Right lobe of liver (tissue), 4 donors: ENCODE measurements around the gene EFCAB14.

Source experiments
- POLR2A ChIP-seq: fragments of 450-650 bp; IDR thresholded peaks from one replicate; pipeline ENCODE4 v1.6.1; 2017; ENCODE audit warnings: antibody characterized with exemption, mild to moderate bottlenecking
- TF ChIP-seq, protein P1 (sequence below), 4 donors: fragments of 200-600 bp in 3 of 4; fragments of 450-650 bp in 1 of 4; IDR thresholded peaks; one replicate each; pipeline versions ENCODE4 v1.5.1 to v1.8.0; 2016 to 2022; ENCODE audit warnings: antibody characterized with exemption in 4 of 4, mild to moderate bottlenecking in 2 of 4
- donor health status: DM: no; HTN: no; CAD: no.
- donor health status: DM: no; HTN: no; CAD: no.
- donor health status: DM: no; HTN: yes; CAD: no.

DNA sequence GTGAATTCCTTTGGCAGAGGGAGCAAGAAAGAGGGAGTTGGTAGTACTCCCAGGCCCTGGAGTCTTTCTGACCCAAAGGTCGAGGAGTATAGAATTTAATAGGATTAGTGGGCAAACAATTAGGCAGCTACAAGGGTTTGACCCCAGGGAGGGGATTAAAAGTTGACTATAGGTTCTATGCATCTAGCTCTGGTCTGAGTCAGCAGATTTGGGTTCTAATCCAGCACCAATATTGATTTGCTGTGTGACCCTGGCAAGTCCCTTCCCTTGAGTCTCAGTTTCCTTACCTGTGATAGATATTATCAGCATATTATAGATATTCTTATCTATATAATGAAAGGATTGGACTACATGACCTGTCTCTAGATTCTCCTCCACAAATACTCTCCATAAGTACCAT is 35.1 kb upstream of the EFCAB14 start:
- TF ChIP-seq, protein P1, sequence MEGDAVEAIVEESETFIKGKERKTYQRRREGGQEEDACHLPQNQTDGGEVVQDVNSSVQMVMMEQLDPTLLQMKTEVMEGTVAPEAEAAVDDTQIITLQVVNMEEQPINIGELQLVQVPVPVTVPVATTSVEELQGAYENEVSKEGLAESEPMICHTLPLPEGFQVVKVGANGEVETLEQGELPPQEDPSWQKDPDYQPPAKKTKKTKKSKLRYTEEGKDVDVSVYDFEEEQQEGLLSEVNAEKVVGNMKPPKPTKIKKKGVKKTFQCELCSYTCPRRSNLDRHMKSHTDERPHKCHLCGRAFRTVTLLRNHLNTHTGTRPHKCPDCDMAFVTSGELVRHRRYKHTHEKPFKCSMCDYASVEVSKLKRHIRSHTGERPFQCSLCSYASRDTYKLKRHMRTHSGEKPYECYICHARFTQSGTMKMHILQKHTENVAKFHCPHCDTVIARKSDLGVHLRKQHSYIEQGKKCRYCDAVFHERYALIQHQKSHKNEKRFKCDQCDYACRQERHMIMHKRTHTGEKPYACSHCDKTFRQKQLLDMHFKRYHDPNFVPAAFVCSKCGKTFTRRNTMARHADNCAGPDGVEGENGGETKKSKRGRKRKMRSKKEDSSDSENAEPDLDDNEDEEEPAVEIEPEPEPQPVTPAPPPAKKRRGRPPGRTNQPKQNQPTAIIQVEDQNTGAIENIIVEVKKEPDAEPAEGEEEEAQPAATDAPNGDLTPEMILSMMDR (IDR thresholded peaks at IDR 0.05), result no peak
- TF ChIP-seq POLR2A, result no peak
